ENCODE data around the gene NUAK1. TPM values are rescaled to one million over a fixed set of nuclear protein-coding genes. Genes with fewer than 3 reads are reported as not detected.

Gene NUAK1
- total and polyA plus RNA-seq, 7 donors, result 7.0 to 102 (median 21.8) TPM

GRCh38 chr12:106183735-106184134 is 45.0 kb upstream of the NUAK1 start:
- no peak for DNase-seq
- 88 to 91% (median 89%) methylated on average over 4 of the region's 4 CpGs for WGBS, 3 donors
- Histone ChIP-seq H3K4me3 (no peak overlapping the region), H3K36me3 (ENCODE audit: insufficient read depth in 1 of 2, low read depth in 1 of 2) (no peaks in the 10 kb centered on the region), H3K4me1 (peaks cover 7% of the 10 kb centered on the region), H3K9me3 (no peaks in the 10 kb centered on the region), H3K27ac (no peak overlapping the region), H3K27me3 (ENCODE audit: insufficient read depth in 3 of 3, low read length in 2 of 3) (no peaks in the 10 kb centered on the region)
- intact Hi-C loops (cut with DNase I), result no loop called here
- no peak for TF ChIP-seq CTCF (IDR thresholded peaks at IDR 0.05)
- ATAC-seq, result no peak

- WGBS, 3 donors, result 90 to 91% (median 90%) methylated on average over 6 of the region's 6 CpGs
- TF ChIP-seq CTCF (IDR thresholded peaks at IDR 0.05), result no peak
- intact Hi-C loops (cut with DNase I), result no loop called here
- no peaks in the 10 kb centered on the region for H3K36me3 ChIP-seq (ENCODE audit: insufficient read depth in 1 of 2, low read depth in 1 of 2)
- no peaks in the 10 kb centered on the region for H3K27me3 ChIP-seq (ENCODE audit: insufficient read depth in 3 of 3, low read length in 2 of 3)
- no peak overlapping the region for H3K4me3 ChIP-seq
- no peak overlapping the region for H3K27ac ChIP-seq
- H3K4me1 ChIP-seq, result peaks cover 11% of the 10 kb centered on the region
- H3K9me3 ChIP-seq, result no peaks in the 10 kb centered on the region
- DNase-seq (no peak), ATAC-seq (no peak)
These were observed 42.8 kb upstream of the NUAK1 start for GRCh38 chr12:106181401-106182114.

- no peak for DNase-seq
- Histone ChIP-seq H3K27ac (peak overlapping the region; percentile 67), H3K36me3 (ENCODE audit: insufficient read depth in 1 of 2, low read depth in 1 of 2) (no peaks in the 10 kb centered on the region)
These were observed 40.3 kb upstream of the NUAK1 start for GRCh38 chr12:106179086-106179485.

GRCh38 chr12:106178562-106178961 is 39.8 kb upstream of the NUAK1 start:
- Histone ChIP-seq H3K36me3 (ENCODE audit: insufficient read depth in 1 of 2, low read depth in 1 of 2) (no peaks in the 10 kb centered on the region), H3K27me3 (ENCODE audit: insufficient read depth in 3 of 3, low read length in 2 of 3) (no peaks in the 10 kb centered on the region), H3K27ac (peak overlapping the region; percentile 67), H3K4me3 (no peak overlapping the region), H3K9me3 (no peaks in the 10 kb centered on the region), H3K4me1 (peaks cover 11% of the 10 kb centered on the region)
- WGBS, 3 donors, result 80 to 85% (median 83%) methylated on average over 6 of the region's 6 CpGs
- DNase-seq (no peak), ATAC-seq (peak in 1 of 4 donors; percentile 10)
- intact Hi-C loops (cut with DNase I), result no loop called here
- no peak for TF ChIP-seq CTCF (IDR thresholded peaks at IDR 0.05)

More at GRCh38 chr12:106179086-106179485, 40.3 kb upstream of the NUAK1 start:
- Histone ChIP-seq H3K9me3 (no peaks in the 10 kb centered on the region), H3K27me3 (ENCODE audit: insufficient read depth in 3 of 3, low read length in 2 of 3) (no peaks in the 10 kb centered on the region), H3K4me3 (no peak overlapping the region), H3K4me1 (peaks cover 11% of the 10 kb centered on the region)
- intact Hi-C loops (cut with DNase I), result no loop called here
- ATAC-seq, result peak; percentile 70 to 84 (median 72)
- no peak for TF ChIP-seq CTCF (IDR thresholded peaks at IDR 0.05)
- 13 to 26% (median 20%) methylated on average over 3 of the region's 3 CpGs for WGBS, 3 donors

GRCh38 chr12:106176560-106176959 is 37.8 kb upstream of the NUAK1 start:
- H3K27me3 ChIP-seq (ENCODE audit: insufficient read depth in 3 of 3, low read length in 2 of 3), result no peaks in the 10 kb centered on the region
- H3K4me3 ChIP-seq, result no peak overlapping the region
- intact Hi-C loops (cut with DNase I), result no loop called here
- WGBS, 3 donors, result 90 to 97% (median 91%) methylated on average over 3 of the region's 3 CpGs
- H3K27ac ChIP-seq, result no peak overlapping the region
- DNase-seq (no peak), ATAC-seq (no peak)
- no peak for TF ChIP-seq CTCF (IDR thresholded peaks at IDR 0.05)
- peaks cover 11% of the 10 kb centered on the region for H3K4me1 ChIP-seq
- no peaks in the 10 kb centered on the region for H3K36me3 ChIP-seq (ENCODE audit: insufficient read depth in 1 of 2, low read depth in 1 of 2)
- H3K9me3 ChIP-seq, result no peaks in the 10 kb centered on the region
